Stimulated activated CD4-positive, alpha-beta T cell treated with anti-CD3 and anti-CD28 coated beads, Interleukin-4, amount 100 ng/mL, for 24 hours (primary cell): ENCODE results near the gene LPGAT1.
"Not testable (repeated sequence)": the region's sequence is repeated elsewhere in the genome, so short reads cannot be mapped to it uniquely, and the experiment has no call there.

Source experiments
- DNase-seq: peaks from one replicate; pipeline ENCODE4 v3.0.0-alpha.2; 2020

Gene LPGAT1

GRCh38 chr1:211731456-211732292 is 98.9 kb downstream of the LPGAT1 start:
- DNase-seq: no peak

GRCh38 chr1:211730347-211730746 is 100.2 kb downstream of the LPGAT1 start:
- DNase-seq: no peak

DNA sequence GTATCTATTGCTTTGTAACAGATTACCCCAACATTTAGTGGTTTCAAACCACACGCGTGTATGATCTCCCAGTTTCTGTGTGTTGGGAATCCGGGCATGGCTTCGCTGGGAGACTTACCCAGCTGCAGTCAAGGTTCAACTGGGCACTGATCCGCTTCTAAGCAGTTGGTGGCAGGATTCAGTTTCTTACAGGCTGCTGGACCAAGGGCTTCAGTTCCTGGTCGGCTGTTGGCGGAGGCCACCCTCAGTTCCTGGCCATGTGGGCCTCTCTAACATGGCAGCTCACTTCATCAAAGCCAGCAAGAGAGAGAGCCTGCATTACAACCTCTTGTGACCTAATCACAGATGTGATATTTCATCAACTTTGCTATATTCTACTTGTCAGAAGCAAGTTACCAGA is 101.3 kb downstream of the LPGAT1 start:
- no peak for DNase-seq

DNA sequence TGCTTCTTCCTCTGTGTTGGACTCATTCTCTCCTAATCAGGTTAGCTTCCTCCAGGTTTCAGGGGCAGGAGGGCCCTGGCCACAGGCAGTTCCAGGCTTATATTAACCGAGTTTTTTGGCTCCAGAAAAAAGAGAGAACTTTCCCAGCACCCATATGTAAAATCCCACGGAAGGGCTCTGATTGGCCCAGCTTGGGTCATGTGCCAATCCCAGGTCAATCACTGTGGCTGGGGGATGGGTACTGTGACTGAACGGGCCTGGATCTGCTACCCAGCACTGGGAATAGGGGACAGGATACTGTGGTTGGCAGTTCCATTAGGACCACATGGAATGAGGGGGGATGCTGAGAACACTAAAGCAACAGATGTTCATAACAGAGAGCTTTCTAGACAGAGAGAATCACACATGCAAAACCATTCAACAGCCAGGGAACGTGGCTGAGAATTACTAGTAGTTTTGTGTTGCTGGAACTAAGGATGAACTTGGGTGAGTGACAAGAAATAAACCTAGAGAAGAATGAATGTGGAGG is 104.0 kb downstream of the LPGAT1 start:
- no peak for DNase-seq

GRCh38 chr1:211724687-211725196 is 105.8 kb downstream of the LPGAT1 start:
- no peak for DNase-seq

DNA sequence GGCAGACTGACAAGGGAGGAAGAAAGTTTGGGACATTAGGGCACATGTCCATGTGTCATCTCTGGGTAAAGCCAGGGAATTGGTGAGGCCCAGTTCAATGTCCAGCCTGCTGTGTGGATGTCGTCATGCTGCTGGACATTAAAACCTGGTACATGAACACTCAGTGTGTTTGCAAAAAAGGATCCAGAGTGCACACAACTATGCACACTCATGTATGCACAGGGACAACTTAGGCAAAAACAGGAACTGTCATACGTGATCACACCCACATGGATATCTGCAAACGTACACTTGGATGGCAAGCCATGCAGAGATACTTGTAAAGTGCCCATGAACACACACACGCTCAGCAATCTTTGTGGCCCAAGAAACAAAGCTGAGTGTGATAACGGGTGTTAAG is 107.3 kb downstream of the LPGAT1 start:
- DNase-seq: no peak

- no peak for DNase-seq
Measured at GRCh38 chr1:211722277-211723175, 108.0 kb downstream of the LPGAT1 start.

DNA sequence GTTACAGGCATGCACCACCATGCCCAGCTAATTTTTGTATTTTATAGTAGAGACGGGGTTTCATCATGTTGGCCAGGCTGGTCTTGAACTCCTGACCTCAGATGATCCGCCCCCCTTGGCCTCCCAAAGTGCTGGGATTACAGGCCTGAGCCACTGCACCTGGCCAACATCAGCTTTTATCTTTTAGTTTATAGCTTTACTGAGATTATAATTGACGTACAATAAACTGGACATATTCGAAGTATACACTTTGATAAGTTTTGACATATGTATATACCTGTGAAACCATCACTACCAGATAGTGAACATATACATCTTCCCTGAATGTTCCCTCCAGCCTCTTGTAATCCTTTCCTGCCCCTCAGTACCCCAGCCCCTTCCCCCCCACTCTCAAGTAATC is 114.0 kb downstream of the LPGAT1 start:
- DNase-seq: not testable (repeated sequence)

DNA sequence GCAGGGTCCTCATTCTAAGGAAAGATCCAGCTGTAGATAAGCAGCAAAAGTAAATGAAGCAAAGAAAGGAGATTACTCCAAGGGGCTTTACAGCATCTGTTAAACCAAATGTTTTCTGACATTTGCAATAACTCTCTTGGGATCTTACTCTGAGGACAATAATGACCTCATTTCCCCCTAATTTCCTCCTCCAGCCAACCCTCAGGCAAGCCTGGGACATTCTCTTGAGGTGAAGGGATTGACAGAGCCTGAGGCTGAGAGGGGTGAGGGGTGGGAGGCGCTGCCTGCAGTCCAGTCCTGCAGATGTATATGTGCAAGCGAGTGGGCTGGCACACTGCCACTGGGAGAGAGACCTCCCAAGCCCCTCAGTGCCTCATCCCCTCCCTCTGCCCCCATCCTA is 114.6 kb downstream of the LPGAT1 start:
- DNase-seq: no peak

GRCh38 chr1:211714154-211714553 is 116.4 kb downstream of the LPGAT1 start:
- no peak for DNase-seq

DNA sequence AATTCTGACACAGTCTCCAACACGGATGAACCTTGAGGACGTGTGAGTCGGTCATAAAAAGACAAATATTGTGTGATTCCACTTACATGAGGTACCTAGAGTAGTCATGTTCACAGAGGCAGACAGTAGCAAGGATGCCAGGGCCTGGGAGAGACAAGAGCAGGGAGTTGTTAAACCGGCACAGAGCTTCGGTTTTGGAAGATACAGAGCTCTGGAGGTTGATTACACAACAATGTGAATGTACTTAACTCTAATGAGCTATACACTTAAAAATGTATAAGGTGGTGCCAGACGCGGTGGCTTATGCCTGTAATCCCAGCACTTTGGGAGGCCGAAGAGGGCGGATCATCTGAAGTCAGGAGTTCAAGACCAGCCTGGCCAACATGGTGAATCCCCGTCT is 117.3 kb downstream of the LPGAT1 start:
- no peak for DNase-seq

GRCh38 chr1:211711315-211711705 is 119.3 kb downstream of the LPGAT1 start:
- no peak for DNase-seq

DNA sequence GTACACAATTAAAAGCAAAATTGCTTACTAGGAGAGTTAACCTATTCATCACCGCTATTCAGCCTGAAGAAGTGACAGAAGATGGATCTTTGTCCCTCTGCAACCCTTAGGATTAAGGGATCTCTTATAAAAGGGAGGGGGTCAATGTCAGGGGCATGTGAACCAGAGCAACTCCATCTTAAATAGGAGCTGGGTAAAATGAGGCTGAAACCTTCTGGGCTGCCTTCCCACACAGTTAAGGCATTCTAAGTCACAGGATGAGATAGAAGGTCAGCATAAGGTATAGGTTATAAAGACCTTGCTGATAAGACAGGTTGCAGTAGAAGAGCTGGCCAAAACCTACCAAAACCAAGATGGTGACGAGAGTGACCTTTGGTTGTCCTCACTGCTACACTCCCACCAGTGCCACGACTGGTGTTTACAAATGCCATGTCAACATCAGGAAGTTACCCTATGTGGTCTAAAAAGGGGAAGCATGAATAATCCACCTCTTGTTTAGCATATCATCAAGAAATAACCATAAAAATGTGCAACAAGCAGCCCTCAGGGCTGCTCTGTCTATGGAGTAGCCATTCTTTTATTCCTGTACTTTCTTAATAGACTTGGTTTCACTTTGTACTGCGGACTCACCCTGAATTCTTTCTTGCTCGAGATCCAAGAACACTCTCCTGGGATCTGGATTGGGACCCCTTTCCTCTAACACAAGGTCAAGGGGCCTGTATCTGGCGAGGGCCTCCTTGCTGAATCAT is 119.8 kb downstream of the LPGAT1 start:
- DNase-seq: no peak

GRCh38 chr1:211708926-211709325 is 121.6 kb downstream of the LPGAT1 start:
- no peak for DNase-seq

DNA sequence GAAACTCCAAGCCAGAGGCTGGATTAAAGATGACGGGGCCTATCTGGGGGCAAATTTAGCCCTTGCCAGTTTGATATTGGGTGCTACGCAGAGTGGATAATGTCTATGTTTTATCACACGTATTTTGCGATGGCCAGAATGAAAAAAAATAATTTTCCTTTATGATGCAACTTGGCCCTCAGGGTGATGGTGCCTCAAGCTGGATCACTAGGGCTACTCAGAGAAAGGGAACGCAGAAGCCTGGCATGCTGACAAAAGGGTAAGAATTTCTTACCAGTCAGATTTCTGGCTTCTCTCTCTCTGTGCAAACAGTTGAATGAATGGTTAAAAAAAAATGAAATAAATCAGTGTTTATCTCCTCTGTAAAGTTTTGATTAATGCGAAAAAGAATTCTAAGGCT is 122.6 kb downstream of the LPGAT1 start:
- no peak for DNase-seq

GRCh38 chr1:211705467-211706091 is 125.0 kb downstream of the LPGAT1 start:
- no peak for DNase-seq

- DNase-seq: no peak
Measured at GRCh38 chr1:211704543-211704942, 126.0 kb downstream of the LPGAT1 start.

GRCh38 chr1:211703812-211704537 is 126.6 kb downstream of the LPGAT1 start:
- DNase-seq: no peak

DNA sequence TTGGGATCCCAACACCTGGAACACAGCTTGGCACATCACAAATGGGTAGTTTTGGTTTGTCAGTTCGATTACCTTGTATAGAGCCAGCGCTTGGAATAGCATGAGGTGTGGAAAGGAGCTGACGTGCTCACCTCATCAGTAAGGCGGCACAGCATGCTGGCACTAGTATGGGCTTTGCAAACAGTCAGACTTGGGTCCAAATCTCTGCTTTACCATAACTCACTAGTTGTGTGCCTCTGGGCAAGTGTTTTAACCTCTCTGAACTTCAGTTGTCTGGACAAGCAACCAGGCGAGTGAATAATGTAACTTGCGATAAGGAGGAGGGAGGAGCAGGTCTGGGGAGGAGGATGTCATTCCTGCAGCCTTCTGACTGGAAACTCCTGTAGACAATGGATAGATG is 128.8 kb downstream of the LPGAT1 start:
- no peak for DNase-seq

GRCh38 chr1:211699059-211699458 is 131.5 kb downstream of the LPGAT1 start:
- DNase-seq: no peak
